22Rv1 (cell line): ENCODE measurements around the gene SIGLEC10.

Source experiments
- H3K27ac ChIP-seq: fragments of 450-650 bp; 2 replicates; pipeline ENCODE4 v1.5.1; 2017
- CTCF ChIP-seq: fragments of 450-650 bp; IDR thresholded peaks from 2 replicates; pipeline ENCODE4 v1.5.1; 2017; ENCODE audit warnings: mild to moderate bottlenecking
- ZFX ChIP-seq: fragments of 450-650 bp; IDR thresholded peaks from 2 replicates; pipeline ENCODE4 v1.6.1; 2017; ENCODE audit warnings: antibody characterized with exemption, borderline replicate concordance

SIGLEC10 gene

GRCh38 chr19:51371186-51371690 is 46.2 kb downstream of the SIGLEC10 start:
- no peak overlapping the region for H3K27ac ChIP-seq
- no peak for TF ChIP-seq ZFX
- no peak for TF ChIP-seq CTCF

DNA sequence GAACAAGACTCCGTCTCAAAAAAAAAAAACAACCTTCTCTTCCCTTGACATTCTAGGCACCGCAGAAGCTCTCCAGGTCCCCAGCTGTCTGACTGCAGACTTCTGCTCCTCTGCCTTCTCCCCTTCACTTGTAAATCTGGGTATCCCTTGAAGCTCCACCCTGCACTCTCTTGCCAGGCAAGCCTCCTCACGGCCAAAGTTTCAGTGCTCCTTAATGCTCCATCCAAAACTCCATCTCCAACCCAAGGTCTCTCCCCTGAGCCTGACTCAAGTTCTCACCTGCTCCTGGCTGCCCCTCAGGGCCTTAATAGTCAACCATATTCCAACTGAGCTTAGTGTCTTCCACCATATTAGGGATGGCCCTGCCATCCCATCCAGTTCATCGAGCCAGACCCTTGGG is 47.2 kb downstream of the SIGLEC10 start:
- TF ChIP-seq CTCF = no peak
- no peak overlapping the region for H3K27ac ChIP-seq

GRCh38 chr19:51368366-51369282 is 48.8 kb downstream of the SIGLEC10 start, which contains the start of gene CLDND2:
Gene CLDND2, minus strand, starts transcription at chr19:51369003. Its CDS starts 426 bp downstream, at chr19:51368577.
- TF ChIP-seq CTCF (no peak), ZFX (no peak)
- peak within 1 kb of the TSS; percentile 99 for H3K27ac ChIP-seq

DNA sequence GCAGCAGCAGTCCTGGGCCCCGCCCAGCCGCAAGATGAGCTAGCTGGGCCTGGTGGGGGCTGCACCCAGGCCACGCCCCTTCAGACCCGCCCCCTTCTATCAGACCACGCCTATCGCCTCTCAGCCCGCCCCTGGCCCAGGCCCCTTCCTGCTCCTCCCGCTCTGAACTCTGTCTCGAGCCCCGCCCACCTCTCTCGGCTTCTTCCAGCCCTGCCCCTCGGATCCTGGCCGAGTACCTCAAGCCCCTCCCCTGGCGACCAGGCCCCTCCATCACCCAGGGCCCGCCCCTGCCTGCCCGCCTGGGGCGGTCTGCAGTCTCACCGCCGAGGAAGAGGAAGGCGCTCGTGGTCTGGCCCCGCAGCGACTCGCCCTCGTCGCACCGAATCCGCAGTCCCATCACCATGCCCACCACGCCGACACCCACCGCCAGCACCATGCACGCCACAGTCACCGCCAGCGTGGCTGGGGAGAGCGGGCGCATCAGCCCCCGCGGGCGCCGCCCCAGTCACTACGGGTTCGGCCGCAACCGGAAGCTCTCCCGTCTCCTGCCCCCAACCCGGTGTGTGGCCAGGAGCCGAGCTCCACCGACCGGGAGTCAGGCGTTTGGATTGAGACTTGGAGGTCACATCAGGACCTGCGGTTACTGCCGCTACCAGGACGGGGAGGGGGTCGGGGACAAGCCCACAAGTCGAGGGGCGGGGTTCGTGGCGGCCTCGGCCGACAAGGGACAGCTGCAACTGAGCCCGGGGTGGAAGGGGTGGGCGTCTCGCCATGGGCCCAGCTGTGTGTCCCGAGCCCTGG is 49.7 kb downstream of the SIGLEC10 start:
- TF ChIP-seq CTCF (peak; percentile 5; the same call in 1 of the 2 replicates), ZFX (no peak)
- H3K27ac ChIP-seq = peak overlapping the region; percentile 99

DNA sequence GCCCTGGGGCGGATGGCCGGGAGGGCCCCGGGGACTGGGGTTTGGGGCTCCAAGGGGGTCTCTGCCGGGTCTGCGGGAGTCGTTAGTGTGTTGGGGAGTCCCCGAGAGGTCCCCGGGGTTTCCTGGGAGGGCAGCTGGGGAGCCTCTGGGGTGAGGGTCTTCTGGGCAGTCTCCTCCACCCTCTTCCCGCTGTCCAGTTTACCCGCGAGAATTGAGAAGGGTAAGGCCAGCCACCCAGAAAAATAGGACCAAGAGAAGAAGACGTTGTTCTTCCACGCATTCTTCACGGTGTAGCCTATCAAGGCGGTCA is 50.2 kb downstream of the SIGLEC10 start:
- TF ChIP-seq ZFX (no peak), CTCF (no peak)
- H3K27ac ChIP-seq = peak overlapping the region; percentile 99

- no peak for TF ChIP-seq CTCF
- TF ChIP-seq ZFX = no peak
- peak overlapping the region; percentile 99 for H3K27ac ChIP-seq
These were observed 50.8 kb downstream of the SIGLEC10 start for GRCh38 chr19:51366389-51367254.
